ENCODE results near the gene PTMS. TPM values are rescaled to one million over a fixed set of nuclear protein-coding genes. Genes with fewer than 3 reads are reported as not detected.
"Not testable (repeated sequence)": the region's sequence is repeated elsewhere in the genome, so short reads cannot be mapped to it uniquely, and the experiment has no call there.

PTMS gene
- 288 TPM for total RNA-seq

GRCh38 chr12:6765634-6766581, at the start of gene PTMS:
PTMS (plus strand) TSS chr12:6766363; CDS start chr12:6766706, 343 bp downstream.
- DNase-seq (ENCODE audit: low spot score) = peak; percentile 85

GRCh38 chr12:6716874-6717437, 49.2 kb upstream of the PTMS start:
- DNase-seq (ENCODE audit: low spot score) = no peak

GRCh38 chr12:6722863-6723262, 43.3 kb upstream of the PTMS start:
- DNase-seq (ENCODE audit: low spot score) = no peak

- DNase-seq (ENCODE audit: low spot score) = peak; percentile 97
Measured at GRCh38 chr12:6723607-6724408, 42.4 kb upstream of the PTMS start, which contains the start of gene COPS7A. COPS7A (plus strand) TSS chr12:6724046; CDS start chr12:6724657, 611 bp downstream.

- no peak for DNase-seq (ENCODE audit: low spot score)
Measured at GRCh38 chr12:6724409-6724797, 41.8 kb upstream of the PTMS start.

- no peak for DNase-seq (ENCODE audit: low spot score)
Measured at GRCh38 chr12:6725350-6725749, 40.8 kb upstream of the PTMS start.

GRCh38 chr12:6729186-6729585, 37.0 kb upstream of the PTMS start:
- no peak for DNase-seq (ENCODE audit: low spot score)

GRCh38 chr12:6730169-6730568, 36.0 kb upstream of the PTMS start:
- DNase-seq (ENCODE audit: low spot score) = no peak

- DNase-seq (ENCODE audit: low spot score) = no peak
Measured at GRCh38 chr12:6734506-6735387, 31.4 kb upstream of the PTMS start.

- peak; percentile 80 for DNase-seq (ENCODE audit: low spot score)
Measured at GRCh38 chr12:6735448-6736191, 30.5 kb upstream of the PTMS start.

GRCh38 chr12:6736754-6737153, 29.4 kb upstream of the PTMS start:
- DNase-seq (ENCODE audit: low spot score) = no peak

- DNase-seq (ENCODE audit: low spot score) = not testable (repeated sequence)
Measured at GRCh38 chr12:6742080-6742479, 24.1 kb upstream of the PTMS start.

GRCh38 chr12:6742834-6743233, 23.3 kb upstream of the PTMS start:
- DNase-seq (ENCODE audit: low spot score) = no peak

GRCh38 chr12:6743300-6743699, 22.9 kb upstream of the PTMS start:
- DNase-seq (ENCODE audit: low spot score) = not testable (repeated sequence)

- DNase-seq (ENCODE audit: low spot score) = no peak
Measured at GRCh38 chr12:6745741-6746525, 20.2 kb upstream of the PTMS start.

- DNase-seq (ENCODE audit: low spot score) = no peak
Measured at GRCh38 chr12:6747216-6747615, 18.9 kb upstream of the PTMS start.

- DNase-seq (ENCODE audit: low spot score) = no peak
Measured at GRCh38 chr12:6748761-6749160, 17.4 kb upstream of the PTMS start.

- DNase-seq (ENCODE audit: low spot score) = no peak
Measured at GRCh38 chr12:6750506-6750905, 15.7 kb upstream of the PTMS start.

GRCh38 chr12:6751767-6752166, 14.4 kb upstream of the PTMS start:
- DNase-seq (ENCODE audit: low spot score) = no peak

All from ureter (tissue), 1 donor.